Adrenal gland (tissue), 12 donors: ENCODE measurements around the gene VAMP8. TPM values are rescaled to one million over a fixed set of nuclear protein-coding genes. Genes with fewer than 3 reads are reported as not detected.

Experiments
- DNase-seq, 7 donors: peaks; one replicate each; pipeline ENCODE4 v3.0.0-alpha.2; 2019 to 2020
- H3K27ac ChIP-seq, 5 donors: fragments of 200-600 bp; sonication (generic) in 4 of 5; 1 replicate in 3 of 5; 2 replicates in 2 of 5; pipeline versions ENCODE4 v1.5.1 to v1.8.0; 2016 to 2020; ENCODE audit warnings: mild to moderate bottlenecking in 1 of 5
- H3K27me3 ChIP-seq: fragments of 200-600 bp; 2 replicates; pipeline ENCODE4 v1.8.0; 2021
- H3K36me3 ChIP-seq, 2 donors: fragments of 200-600 bp; replicated peaks in 1 of 2; 1 replicate in 1 of 2; 2 replicates in 1 of 2; pipeline versions ENCODE4 v1.5.1 to v1.8.0; 2018 to 2022
- H3K4me1 ChIP-seq, 2 donors: fragments of 200-600 bp; replicated peaks in 1 of 2; 1 replicate in 1 of 2; 2 replicates in 1 of 2; pipeline versions ENCODE4 v1.5.1 to v1.8.0; 2018 to 2021
- H3K4me3 ChIP-seq, 4 donors: fragments of 200-600 bp; sonication (generic) in 3 of 4; one replicate each; pipeline ENCODE4 v1.5.1; 2016 to 2018
- H3K9me3 ChIP-seq, 3 donors: fragments of 200-600 bp; sonication (generic) in 1 of 3; replicated peaks in 1 of 3; 1 replicate in 2 of 3; 2 replicates in 1 of 3; pipeline versions ENCODE4 v1.5.1 to v1.8.0; 2016 to 2021
- POLR2A ChIP-seq, 2 donors: fragments of 450-650 bp; IDR thresholded peaks; one replicate each; pipeline ENCODE4 v1.6.1; 2017; ENCODE audit warnings: antibody characterized with exemption in 2 of 2, mild to moderate bottlenecking in 2 of 2, moderate library complexity in 1 of 2
- WGBS, 4 donors: extraction: QIAGEN DNeasy Blood & Tissue Kit in 2 of 4; methylation state at CpG; one replicate each; pipeline versions ENCODE4 v1.1.5 to v1.1.7; 2013 to 2017; 5-methylcytosine and 5-hydroxymethylcytosine counted together
- intact Hi-C, 2 donors: fragments of 100-400 bp; cut with DNase I; formaldehyde crosslinking; loops; one replicate each; pipeline versions ENCODE4 v1.14.1 to v1.15.0; 2022 to 2023
- polyA plus RNA-seq, 3 donors: library from polyadenylated mRNA; stranded (reverse); fragments of 200-250 nt in 2 of 3; fragments of 350-450 nt in 1 of 3; fragmentation: Illumina TruSeq in 1 of 3; extraction: RNeasy Lipid Tissue Mini Kit (QIAGEN cat#74804) in 1 of 3; gene quantifications; one replicate each; pipeline ENCODE4 v1.2.3, GENCODE V29; 2013 to 2014
- small RNA-seq, 2 donors: library from RNA; depleted of rRNA; stranded (forward); fragments of <200 nt; gene quantifications; one replicate each; pipeline ENCODE3, GENCODE V24; 2016
- total RNA-seq, 9 donors: library from RNA; depleted of rRNA in 4 of 9; stranded (reverse); fragments of >200 nt in 4 of 9; fragments of 120-200 nt in 1 of 9; fragmentation: NEBNext Ultra II Directional in 1 of 9; extraction: Animal tissue kit (Norgen Biotek cat#: 25700) in 1 of 9; gene quantifications; one replicate each; pipeline versions ENCODE4 v1.1.0 to v1.2.4, GENCODE V29; 2013 to 2023
- TF ChIP-seq, protein P1 (sequence below), 6 experiments: fragments of 450-650 bp in 4 of 6; fragments of 200-600 bp in 2 of 6; sonication (generic) in 1 of 6; IDR thresholded peaks; 1 replicate in 5 of 6; 2 replicates in 1 of 6; pipeline versions ENCODE4 v1.5.1 to v1.8.0; 2016 to 2021; ENCODE audit warnings: antibody characterized with exemption in 6 of 6, mild to moderate bottlenecking in 2 of 6, moderate library complexity in 1 of 6
- donor health status: healthy with polysubstance abuse.
- donor health status: Bipolar disorder and iron deficiency.
- donor health status: DM: yes; HTN: yes; CAD: no.
- donor health status: DM: no; HTN: no; CAD: no.
- donor health status: DM: no; HTN: no; CAD: no.
- donor health status: DM: yes; HTN: yes; CAD: no.

Gene VAMP8
- total and polyA plus RNA-seq, 12 donors, result 8.0 to 108 (median 48.5) TPM

DNA sequence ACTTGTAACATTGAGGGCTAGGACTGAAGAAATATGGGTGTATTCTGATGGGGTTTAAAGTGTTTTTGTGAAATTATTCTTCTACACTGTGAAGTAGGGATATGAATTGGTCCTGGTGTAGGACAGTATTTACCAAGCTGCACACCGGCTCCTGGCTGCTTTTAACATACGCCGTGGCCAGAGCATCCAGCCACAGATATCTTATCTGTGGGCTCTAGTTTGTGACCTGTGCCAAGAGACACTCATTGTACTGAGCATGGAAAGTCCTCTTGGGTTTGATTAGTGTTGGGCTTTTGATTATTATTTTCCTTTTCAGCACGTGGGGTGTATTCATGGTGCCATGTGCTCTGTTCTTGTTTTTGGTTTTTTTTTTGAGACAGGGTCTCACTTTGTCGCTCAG lies 46.6 kb downstream of the VAMP8 start:
- Histone ChIP-seq H3K4me1 (no peaks in the 10 kb centered on the region), H3K27ac (no peak overlapping the region), H3K9me3 (no peaks in the 10 kb centered on the region), H3K4me3 (no peak overlapping the region), H3K36me3 (peaks cover 0 to 81% of the 10 kb centered on the region in 2 donors), H3K27me3 (no peaks in the 10 kb centered on the region)
- WGBS, 4 donors, result 90 to 97% (median 94%) methylated on average over 5 of the region's 5 CpGs
- intact Hi-C loops, result no loop called here
- DNase-seq, result no peak
- TF ChIP-seq, protein P1, sequence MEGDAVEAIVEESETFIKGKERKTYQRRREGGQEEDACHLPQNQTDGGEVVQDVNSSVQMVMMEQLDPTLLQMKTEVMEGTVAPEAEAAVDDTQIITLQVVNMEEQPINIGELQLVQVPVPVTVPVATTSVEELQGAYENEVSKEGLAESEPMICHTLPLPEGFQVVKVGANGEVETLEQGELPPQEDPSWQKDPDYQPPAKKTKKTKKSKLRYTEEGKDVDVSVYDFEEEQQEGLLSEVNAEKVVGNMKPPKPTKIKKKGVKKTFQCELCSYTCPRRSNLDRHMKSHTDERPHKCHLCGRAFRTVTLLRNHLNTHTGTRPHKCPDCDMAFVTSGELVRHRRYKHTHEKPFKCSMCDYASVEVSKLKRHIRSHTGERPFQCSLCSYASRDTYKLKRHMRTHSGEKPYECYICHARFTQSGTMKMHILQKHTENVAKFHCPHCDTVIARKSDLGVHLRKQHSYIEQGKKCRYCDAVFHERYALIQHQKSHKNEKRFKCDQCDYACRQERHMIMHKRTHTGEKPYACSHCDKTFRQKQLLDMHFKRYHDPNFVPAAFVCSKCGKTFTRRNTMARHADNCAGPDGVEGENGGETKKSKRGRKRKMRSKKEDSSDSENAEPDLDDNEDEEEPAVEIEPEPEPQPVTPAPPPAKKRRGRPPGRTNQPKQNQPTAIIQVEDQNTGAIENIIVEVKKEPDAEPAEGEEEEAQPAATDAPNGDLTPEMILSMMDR (IDR thresholded peaks at IDR 0.05), result no peak
- no peak for TF ChIP-seq POLR2A (IDR thresholded peaks at IDR 0.05)

GRCh38 chr2:85628658-85629057 lies 51.3 kb downstream of the VAMP8 start:
- no peaks in the 10 kb centered on the region for H3K27me3 ChIP-seq
- no peak overlapping the region for H3K4me3 ChIP-seq
- TF ChIP-seq, protein P1 (IDR thresholded peaks at IDR 0.05), result no peak
- TF ChIP-seq POLR2A (IDR thresholded peaks at IDR 0.05), result no peak
- 62 to 84% (median 73%) methylated on average over 2 of the region's 2 CpGs for WGBS, 4 donors
- no peaks in the 10 kb centered on the region for H3K4me1 ChIP-seq
- no peak for DNase-seq
- no peak overlapping the region for H3K27ac ChIP-seq
- H3K36me3 ChIP-seq, result peaks cover 0 to 97% of the 10 kb centered on the region in 2 donors
- intact Hi-C loops, result no loop called here
- no peaks in the 10 kb centered on the region for H3K9me3 ChIP-seq

GRCh38 chr2:85631316-85631715 lies 53.9 kb downstream of the VAMP8 start:
- DNase-seq, result no peak
- no peaks in the 10 kb centered on the region for H3K9me3 ChIP-seq
- H3K27me3 ChIP-seq, result no peaks in the 10 kb centered on the region
- TF ChIP-seq, protein P1 (IDR thresholded peaks at IDR 0.05), result no peak
- no peak for TF ChIP-seq POLR2A (IDR thresholded peaks at IDR 0.05)
- H3K4me3 ChIP-seq, result no peak overlapping the region
- 89 to 96% (median 93%) methylated on average over 3 of the region's 3 CpGs for WGBS, 4 donors
- H3K36me3 ChIP-seq, result peaks cover 0 to 91% of the 10 kb centered on the region in 2 donors
- peaks cover 0 to 8% of the 10 kb centered on the region in 2 donors for H3K4me1 ChIP-seq
- intact Hi-C loops, result loop anchor here in 1 of 2 donors (10.0 kb wide), 1 partner anchor 183 kb away; no protein-coding TSS in a partner anchor
- H3K27ac ChIP-seq, result no peak overlapping the region

Small RNA genes within 50 kb of the gene (small RNA-seq; reads per million reads assigned to genes)
- gene RN7SL126P, result 0 reads per million in 2 donors

Other genes with a start within 250 kb of the VAMP8 start
- gene TGOLN2, start 249.6 kb upstream of the VAMP8 start, total RNA-seq, result 100 to 1,000 TPM in 8 of 9 donors, 10 to 100 TPM in 1; 72.8 to 186 (median 143) TPM
- gene TGOLN2, start 249.6 kb upstream of the VAMP8 start, polyA plus RNA-seq, result 10 to 100 TPM; 14.8 to 94.4 (median 25.0) TPM
- gene RETSAT, start 223.1 kb upstream of the VAMP8 start, total RNA-seq, result 100 to 1,000 TPM in 7 of 9 donors, 10 to 100 TPM in 2; 70.3 to 178 (median 131) TPM
- gene RETSAT, start 223.1 kb upstream of the VAMP8 start, polyA plus RNA-seq, result 100 to 1,000 TPM in 1 of 3 donors, 10 to 100 TPM in 2; 26.1 to 209 (median 60.7) TPM
- gene ELMOD3, start 222.8 kb upstream of the VAMP8 start, total RNA-seq, result 10 to 100 TPM; 12.3 to 37.0 (median 25.5) TPM
- gene ELMOD3, start 222.8 kb upstream of the VAMP8 start, polyA plus RNA-seq, result 10 to 100 TPM; 18.9 to 69.0 (median 63.1) TPM
- gene CAPG, start 167.2 kb upstream of the VAMP8 start, total RNA-seq, result 100 to 1,000 TPM in 1 of 9 donors, 10 to 100 TPM in 8; 11.6 to 104 (median 39.6) TPM
- gene CAPG, start 167.2 kb upstream of the VAMP8 start, polyA plus RNA-seq, result 100 to 1,000 TPM in 1 of 3 donors, 10 to 100 TPM in 2; 13.8 to 192 (median 71.2) TPM
- gene SH2D6, start 158.9 kb upstream of the VAMP8 start, total RNA-seq, result 1 to 10 TPM in 1 of 9 donors, under 1 TPM in 3, not detected in 5; 0.61 to 1.4 (median 0.71) TPM
- 1 to 10 TPM in 2 of 3 donors, under 1 TPM in 1; 0.53 to 4.2 (median 1.3) TPM for gene SH2D6, start 158.9 kb upstream of the VAMP8 start, polyA plus RNA-seq
- gene MAT2A, start 38.4 kb upstream of the VAMP8 start, total RNA-seq, result 100 to 1,000 TPM in 7 of 9 donors, 10 to 100 TPM in 2; 87.3 to 429 (median 175) TPM
- gene MAT2A, start 38.4 kb upstream of the VAMP8 start, polyA plus RNA-seq, result 100 to 1,000 TPM in 1 of 3 donors, 10 to 100 TPM in 2; 41.1 to 237 (median 75.9) TPM
- gene GGCX, start 16.1 kb upstream of the VAMP8 start, total RNA-seq, result 10 to 100 TPM; 24.8 to 85.2 (median 48.4) TPM
- gene GGCX, start 16.1 kb upstream of the VAMP8 start, polyA plus RNA-seq, result 10 to 100 TPM; 14.9 to 28.4 (median 19.2) TPM
- 100 to 1,000 TPM in 2 of 9 donors, 10 to 100 TPM in 7; 30.2 to 122 (median 70.5) TPM for gene VAMP5, start 6.8 kb downstream of the VAMP8 start, total RNA-seq
- 100 to 1,000 TPM in 2 of 3 donors, 10 to 100 TPM in 1; 37.7 to 130 (median 118) TPM for gene VAMP5, start 6.8 kb downstream of the VAMP8 start, polyA plus RNA-seq
- 100 to 1,000 TPM in 8 of 9 donors, 10 to 100 TPM in 1; 93.8 to 249 (median 175) TPM for gene RNF181, start 18.2 kb downstream of the VAMP8 start, total RNA-seq
- gene RNF181, start 18.2 kb downstream of the VAMP8 start, polyA plus RNA-seq, result 100 to 1,000 TPM; 130 to 295 (median 214) TPM
- 10 to 100 TPM; 13.8 to 31.2 (median 21.3) TPM for gene TMEM150A, start 25.1 kb downstream of the VAMP8 start, total RNA-seq
- 10 to 100 TPM; 11.6 to 79.1 (median 61.4) TPM for gene TMEM150A, start 25.1 kb downstream of the VAMP8 start, polyA plus RNA-seq
- gene C2orf68, start 34.5 kb downstream of the VAMP8 start, total RNA-seq, result 10 to 100 TPM; 11.7 to 40.4 (median 26.0) TPM
- 10 to 100 TPM; 24.2 to 48.9 (median 29.0) TPM for gene C2orf68, start 34.5 kb downstream of the VAMP8 start, polyA plus RNA-seq
- gene USP39, start 38.6 kb downstream of the VAMP8 start, total RNA-seq, result 100 to 1,000 TPM in 1 of 9 donors, 10 to 100 TPM in 8; 28.6 to 270 (median 35.7) TPM
- 10 to 100 TPM; 26.2 to 43.9 (median 27.7) TPM for gene USP39, start 38.6 kb downstream of the VAMP8 start, polyA plus RNA-seq
- 10 to 100 TPM in 2 of 9 donors, 1 to 10 TPM in 1, under 1 TPM in 2, not detected in 4; 0.09 to 21.3 (median 1.4) TPM for gene SFTPB, start 90.6 kb downstream of the VAMP8 start, total RNA-seq
- gene SFTPB, start 90.6 kb downstream of the VAMP8 start, polyA plus RNA-seq, result 1 to 10 TPM in 1 of 3 donors, under 1 TPM in 1, not detected in 1; 0.04 to 5.5 TPM
- gene GNLY, start 116.8 kb downstream of the VAMP8 start, total RNA-seq, result 1 to 10 TPM in 5 of 9 donors, under 1 TPM in 3, not detected in 1; 0.28 to 2.9 (median 1.2) TPM
- 1 to 10 TPM in 2 of 3 donors, under 1 TPM in 1; 0.82 to 6.7 (median 1.8) TPM for gene GNLY, start 116.8 kb downstream of the VAMP8 start, polyA plus RNA-seq
- 10 to 100 TPM in 3 of 9 donors, 1 to 10 TPM in 6; 1.2 to 44.0 (median 5.6) TPM for gene ATOH8, start 176.4 kb downstream of the VAMP8 start, total RNA-seq
- gene ATOH8, start 176.4 kb downstream of the VAMP8 start, polyA plus RNA-seq, result 10 to 100 TPM in 1 of 3 donors, 1 to 10 TPM in 1, under 1 TPM in 1; 0.88 to 10.1 (median 6.4) TPM